Stimulated activated CD8-positive, alpha-beta memory T cell treated with anti-CD3 and anti-CD28 coated beads, Interleukin-7, amount 100 ng/mL, for 48 hours (primary cell): ENCODE data around the gene PLEKHA6.
A peak's percentile ranks its signal among the peaks of the same experiment; 100 is the strongest.

Experiments used
- DNase-seq, 2 donors: peaks; one replicate each; pipeline ENCODE4 v3.0.0-alpha.2; 2020; ENCODE audit warnings: low read depth in 1 of 2; ENCODE audit errors: extremely low read depth in 1 of 2

Gene PLEKHA6

DNA sequence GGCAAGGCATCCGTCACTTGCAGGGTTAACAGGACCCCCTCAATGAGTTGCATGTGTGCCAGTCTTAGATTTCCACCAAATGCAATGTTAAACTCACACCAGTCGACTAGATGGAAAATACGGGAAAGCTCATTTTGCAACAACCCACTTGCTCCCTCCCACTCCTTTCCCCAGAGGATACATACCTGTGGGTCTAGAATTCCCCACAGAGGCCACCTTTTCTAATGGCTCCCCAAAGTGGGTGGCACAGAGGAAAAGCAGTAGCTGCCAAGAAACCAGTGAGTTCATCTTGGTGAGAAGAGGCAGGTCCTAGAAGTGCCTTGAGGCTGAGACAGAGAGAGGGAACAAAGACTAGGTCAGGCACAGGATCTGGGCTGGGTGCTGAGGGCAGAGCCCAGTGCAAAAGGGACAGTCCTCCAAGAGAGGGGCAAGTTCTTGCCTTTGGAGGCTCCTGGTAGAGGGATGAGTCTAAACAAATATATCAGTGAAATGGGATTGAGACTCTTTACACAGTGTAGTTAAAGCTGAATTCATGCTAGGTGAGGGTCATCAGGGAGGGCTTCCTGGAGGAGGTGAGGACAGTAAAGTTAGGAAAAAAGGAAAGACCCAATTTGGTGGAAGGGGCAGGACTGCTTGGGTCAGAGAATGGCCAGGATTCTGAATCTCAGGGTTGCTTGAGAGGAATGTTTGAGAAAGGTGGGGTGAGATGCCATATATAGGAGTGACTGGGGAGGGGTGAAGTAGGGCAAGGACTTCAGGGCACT lies 167.0 kb downstream of the PLEKHA6 start:
- DNase-seq: no peak

DNA sequence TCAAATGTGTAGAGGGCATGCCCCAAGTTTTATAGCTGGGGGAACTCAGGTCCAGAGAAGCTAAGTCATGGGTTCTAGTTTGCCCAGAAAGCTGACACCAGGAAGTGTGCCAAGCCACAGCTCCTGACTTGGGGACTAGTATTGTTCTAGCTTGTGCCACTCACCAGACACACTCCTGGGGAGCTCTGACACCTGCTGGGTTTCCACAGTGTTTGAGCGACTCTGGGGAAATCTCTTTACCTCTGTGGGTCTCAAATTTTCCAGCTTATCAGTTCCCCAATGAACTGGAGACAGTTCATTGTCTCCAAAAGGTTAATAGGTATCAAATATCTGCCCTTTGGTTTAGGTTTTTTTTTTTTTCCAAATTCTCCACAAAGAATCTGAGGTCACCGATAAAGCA lies 167.7 kb downstream of the PLEKHA6 start:
- no peak for DNase-seq

DNA sequence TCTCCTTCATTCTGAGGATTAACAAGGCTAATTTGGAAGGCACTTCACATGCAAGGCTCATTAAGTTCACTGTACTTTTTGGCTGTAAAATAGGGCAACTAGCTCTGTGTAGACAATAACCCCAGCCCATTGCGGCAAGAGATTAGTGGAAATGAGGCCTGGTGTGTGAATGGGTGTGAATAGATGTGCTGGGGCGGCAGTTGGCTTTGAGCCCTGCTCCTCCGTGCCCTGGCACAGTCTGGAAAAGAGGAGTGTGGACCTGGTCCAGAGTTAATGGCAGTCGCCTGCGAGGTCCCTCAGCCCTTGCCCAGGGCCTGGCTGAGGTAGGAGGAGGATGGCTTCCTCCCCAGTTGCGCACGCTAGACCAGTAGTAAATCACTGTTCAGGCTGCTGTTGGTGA lies 168.3 kb downstream of the PLEKHA6 start:
- DNase-seq: no peak

DNA sequence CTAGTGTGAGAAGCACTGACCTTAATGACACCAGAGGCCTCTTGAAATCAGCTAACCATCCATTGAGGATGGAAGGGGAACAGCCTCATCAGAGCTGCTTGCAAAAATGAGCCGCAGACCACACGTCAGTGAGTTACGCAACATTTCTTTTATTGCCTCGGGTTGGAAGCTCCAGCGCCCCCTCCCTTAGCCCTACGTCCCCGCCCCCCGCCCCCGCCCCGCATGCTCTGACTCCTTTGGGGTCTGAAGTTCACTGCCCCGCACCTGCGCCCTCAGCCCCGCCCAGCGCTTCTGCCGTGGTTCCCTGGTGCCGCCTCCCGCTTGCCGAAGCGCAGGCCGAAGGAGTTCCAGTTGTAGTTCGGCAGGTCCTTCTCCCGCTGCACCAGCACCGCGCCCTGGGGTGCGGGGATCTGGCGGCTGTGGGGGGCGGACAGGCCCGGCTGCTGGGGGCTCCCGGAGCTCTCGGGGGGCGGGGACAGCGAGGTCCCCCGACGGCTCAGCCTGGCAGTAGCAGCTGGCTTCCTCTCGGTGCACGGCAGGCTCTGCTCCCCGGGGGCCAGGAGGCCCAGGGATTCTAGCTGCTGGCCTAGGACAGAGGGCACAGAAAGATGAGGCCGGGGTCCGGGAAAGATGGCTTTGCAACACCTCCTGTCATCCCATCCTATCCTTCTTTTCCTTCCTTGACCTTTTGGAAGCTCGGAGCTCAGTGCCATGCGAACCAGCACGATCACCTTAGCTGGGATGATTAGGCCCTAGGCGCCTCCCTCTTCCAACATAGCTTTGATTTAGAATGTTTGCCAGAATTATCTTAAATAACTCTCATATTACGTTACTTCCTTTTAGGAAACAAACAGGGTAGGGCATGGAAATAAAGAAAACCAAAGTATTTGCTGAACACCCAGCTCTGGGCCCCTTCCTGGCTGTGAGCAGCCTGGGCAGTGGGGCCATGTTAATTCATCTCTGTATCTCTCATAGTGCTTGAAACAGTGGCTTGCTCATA lies 169.2 kb downstream of the PLEKHA6 start:
- peak in 1 of 2 donors; percentile 9 for DNase-seq

DNA sequence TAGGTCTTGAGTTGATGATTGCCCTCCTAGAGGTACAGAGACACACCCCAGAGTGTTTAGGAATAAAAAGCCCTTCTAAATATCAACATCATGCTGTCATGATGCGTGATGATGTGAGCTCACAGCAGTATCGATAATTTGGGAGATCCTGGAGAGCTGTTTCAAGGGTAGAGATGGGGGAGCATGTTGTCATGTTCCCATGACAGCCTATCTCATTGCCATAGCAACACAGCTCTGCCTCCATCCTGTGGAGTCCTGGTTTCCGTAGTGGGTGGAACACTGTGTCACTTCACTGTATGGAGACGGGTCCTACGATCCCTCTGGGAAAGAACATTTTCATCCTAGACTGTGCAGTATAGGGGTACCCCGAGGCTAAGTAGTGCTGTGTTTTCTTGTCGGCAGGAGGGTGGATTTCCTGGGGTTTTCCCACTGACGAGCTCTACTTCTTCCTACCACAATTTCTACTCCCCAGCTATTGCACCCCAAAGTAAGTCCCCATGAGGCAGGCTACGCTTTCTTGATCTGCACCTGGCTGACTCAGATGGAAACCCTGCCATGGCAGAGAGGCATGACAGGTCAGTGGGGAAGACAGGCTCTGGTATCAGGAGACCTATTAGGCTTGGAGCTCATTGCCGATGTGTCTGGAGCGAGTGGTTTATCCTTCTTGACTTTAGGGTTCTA lies 170.6 kb downstream of the PLEKHA6 start:
- DNase-seq: no peak

DNA sequence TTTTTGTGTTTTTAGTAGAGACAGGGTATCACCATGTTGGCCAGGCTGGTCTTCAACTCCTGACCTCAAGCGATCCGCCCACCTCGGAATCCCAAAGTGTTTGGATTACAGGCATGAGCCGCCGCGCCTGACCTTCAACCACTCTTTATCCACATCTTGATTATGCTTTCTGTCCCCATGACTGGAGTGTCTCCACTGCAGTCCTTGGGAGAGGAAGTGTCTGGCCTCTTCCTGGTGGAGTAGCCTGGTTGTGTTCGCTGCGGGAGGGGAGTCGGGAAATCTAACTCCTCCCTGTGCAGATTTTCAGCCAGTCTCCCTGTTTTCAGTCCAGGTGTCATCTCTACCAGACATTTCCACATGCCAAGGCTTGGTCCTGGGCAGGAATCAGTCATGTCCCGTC lies 173.1 kb downstream of the PLEKHA6 start:
- no peak for DNase-seq

DNA sequence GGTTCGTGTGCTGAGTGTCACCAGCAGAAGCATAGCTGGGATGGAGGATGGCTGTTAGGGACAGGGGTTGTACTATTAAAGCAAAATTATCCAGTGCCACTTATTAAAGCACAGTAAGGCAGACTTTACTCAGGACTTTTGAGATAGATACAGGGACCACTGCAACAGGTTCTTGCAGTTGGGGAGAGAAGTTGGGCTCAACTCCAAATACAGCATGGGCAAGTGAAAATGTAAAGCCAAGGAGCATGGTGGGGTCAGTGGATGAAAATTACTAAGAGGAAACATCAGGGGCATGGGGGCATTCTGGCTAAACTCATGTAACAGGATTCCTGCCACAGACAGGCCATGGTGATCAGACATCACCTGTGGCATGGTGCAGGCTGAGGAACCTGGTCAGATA lies 178.6 kb downstream of the PLEKHA6 start:
- DNase-seq: no peak

DNA sequence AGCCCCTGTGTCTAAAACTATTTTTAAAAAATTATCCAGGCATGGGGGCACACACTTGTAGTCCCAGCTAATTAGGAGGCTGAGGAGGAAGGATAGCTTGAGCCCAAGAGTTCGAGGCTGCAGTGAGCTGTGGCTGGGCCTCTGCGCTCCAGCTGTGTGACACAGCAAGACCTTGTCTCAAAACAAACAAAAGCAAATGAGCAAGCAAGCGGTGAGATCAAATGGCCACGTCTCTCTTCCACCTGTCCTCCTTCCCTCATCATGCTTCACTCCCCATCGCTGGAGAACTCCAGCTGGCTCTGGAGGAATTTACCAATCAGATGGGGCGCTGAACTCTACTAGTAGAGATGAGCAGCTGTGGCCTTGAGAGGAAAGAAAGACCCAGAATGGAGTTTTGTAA lies 179.6 kb downstream of the PLEKHA6 start:
- no peak for DNase-seq

DNA sequence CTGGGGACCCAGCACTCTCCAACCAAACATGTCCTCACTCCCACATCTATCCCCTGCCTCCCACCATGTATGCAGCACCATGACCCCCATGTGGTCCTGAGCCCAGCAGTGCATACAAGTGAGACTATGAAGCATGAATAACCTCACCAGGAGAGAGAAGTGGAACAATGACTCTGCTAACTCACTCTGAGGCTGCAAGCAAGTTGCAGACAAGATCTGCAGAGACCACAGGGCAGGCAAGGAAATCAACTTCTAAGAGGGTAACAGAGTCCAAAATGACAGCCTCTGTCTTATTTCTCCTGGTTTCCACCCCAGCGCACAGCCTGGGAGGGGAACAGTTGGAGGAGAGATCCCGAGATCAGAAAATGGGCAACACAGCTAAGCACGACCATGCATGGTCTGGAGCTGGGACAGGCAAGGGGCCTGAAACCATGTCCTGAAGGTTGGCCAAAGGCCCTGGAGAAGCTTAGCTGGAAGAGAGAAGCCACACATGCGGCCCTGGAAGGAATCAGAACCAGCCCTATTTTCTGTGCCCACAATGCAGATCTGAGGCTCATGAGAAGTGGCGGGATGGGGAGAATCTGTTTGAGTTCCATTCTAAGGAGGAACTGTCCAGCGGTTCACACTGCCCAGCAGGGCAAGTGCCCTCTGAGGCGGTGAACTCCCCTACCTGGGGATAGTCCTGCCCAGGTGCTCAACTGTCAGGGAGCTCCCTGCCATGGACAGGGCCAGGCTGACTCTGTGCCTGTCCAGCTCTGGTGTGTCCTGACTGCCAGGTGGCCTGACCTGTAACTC lies 181.0 kb downstream of the PLEKHA6 start:
- no peak for DNase-seq

DNA sequence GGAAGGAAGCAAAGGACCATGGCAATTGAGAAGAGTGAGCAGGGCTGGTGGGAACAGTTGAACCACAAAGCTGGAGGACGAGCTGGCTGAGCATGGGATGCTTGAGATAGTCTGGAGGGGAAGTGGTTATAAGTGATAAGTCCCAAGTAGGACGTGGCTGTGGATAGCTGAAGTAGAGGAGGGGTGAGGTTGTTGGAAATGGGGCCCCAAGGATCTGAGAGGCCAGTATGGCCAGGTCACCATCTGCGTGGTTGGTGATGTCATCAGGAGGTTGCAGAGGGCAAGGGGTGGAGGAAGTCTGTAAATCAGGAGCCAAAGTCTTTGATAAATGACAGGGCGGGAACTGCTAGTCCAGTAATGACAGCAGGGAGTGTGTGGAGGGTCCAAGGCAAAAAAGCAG lies 182.6 kb downstream of the PLEKHA6 start:
- DNase-seq: no peak

DNA sequence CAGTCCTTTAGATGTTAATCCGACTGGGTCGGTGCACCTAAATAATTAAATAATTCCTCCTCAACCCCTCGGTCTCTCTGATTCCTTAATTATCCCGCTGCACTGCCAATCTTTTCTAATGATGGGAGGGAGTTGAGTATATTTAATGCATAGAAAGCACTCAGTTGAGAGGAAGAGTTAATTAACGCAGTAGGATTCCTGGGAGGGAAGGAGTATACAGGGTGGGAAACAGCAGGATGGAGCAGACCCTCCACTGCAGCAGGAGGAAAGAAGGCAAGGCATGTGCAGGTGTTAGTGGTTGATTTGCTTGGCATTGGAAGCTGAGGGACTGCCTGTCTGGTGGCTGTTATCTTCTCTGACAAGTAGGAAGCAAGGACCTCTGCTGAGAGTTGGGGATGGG lies 183.7 kb downstream of the PLEKHA6 start:
- DNase-seq: no peak

DNA sequence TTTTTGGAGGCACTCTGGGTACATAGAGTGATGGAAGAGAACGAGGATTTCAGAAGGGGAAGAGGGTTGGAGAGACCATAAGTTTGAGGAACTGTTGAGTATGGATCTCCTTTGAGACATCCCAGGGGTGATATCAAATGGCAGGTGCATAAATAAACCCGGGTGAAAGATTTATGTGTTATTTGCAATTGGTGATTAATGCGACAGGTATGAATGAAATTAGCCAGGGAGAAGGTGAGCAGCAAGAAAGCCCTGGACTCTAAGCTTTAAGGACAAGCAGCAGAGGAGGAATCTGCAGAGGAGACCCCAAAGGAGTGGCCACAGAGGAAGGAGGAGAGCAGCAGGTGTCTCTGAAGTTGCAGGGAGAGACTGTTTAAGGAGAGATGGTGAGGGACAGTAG lies 184.8 kb downstream of the PLEKHA6 start:
- no peak for DNase-seq

DNA sequence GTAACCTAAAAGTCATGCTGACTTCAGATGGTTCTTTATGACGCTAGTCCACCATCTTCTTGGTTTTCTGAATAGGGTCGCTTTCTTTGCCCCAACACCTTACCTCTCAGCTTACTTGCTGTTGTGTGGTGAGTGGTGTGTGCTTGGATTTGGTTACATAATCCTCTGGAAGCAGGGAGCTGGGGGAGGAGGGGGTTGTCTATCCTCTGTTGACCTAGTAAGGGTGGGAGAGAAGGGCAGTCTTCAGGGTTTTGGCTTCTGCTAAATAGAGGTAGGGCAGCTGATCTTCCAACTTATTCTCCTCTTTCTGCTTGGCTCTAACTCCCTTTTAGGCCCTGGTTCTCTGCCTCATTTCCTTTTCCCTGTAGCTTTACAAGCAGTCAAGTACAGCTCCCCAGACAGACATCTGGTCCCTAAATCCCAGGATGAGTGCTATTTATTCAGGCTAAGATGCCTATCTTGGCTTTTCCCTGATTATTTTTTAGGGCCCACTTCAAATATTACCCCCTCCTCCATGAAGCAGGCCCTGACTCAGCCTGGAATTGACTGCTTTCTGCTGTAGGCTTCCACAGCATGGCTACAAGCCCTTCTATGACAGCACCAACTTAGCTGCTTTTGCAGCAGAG lies 187.2 kb downstream of the PLEKHA6 start:
- no peak for DNase-seq

DNA sequence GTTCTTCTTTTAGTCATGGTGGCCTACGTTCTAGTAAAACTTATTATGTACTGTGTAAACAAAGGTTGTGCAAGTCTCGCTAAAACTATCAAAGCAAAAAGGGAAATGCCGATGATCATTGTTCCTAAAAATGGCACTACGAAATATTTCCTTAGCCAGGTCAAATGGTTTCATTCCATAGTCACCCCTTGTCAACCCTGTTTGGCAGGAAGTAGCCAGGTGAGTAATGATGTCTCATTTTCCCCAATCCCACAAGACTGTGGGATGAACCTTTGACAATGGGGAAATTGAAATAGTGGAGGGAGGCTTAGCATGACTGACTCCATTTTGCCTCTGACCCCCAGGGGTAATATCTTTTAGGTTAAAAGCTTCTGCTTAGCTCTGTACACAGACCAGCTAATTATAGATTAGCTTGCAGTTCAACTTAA lies 188.0 kb downstream of the PLEKHA6 start:
- no peak for DNase-seq

DNA sequence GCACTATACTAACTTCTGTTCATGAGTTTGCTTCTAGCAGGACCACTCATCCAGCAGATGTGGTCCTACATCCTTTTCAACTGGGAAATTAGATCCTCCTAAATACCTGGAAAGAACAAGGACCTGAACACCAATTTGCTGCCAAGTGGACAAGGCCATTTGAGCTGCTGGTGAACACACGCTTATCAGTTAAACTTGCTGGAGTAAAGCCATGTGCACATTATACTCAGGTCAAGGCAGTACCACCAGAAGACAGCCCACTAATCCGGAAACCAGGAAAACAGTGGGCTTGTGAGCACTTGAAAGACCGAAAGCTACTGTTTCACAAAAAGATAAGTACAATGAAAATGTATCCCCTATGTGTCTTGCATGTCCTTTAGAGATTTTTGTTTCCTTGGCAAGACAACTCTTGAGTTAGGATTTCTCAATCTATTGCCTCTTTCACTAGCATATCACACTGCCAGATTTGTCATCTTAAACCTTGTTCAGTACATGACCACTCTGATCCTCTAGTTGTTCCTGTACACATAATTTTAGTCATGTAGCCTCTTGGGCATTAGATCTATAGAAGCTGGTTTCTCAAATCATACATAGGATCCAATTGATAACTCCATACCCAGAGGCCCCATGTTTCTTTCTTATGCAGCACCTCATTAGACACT lies 189.1 kb downstream of the PLEKHA6 start:
- DNase-seq: no peak

DNA sequence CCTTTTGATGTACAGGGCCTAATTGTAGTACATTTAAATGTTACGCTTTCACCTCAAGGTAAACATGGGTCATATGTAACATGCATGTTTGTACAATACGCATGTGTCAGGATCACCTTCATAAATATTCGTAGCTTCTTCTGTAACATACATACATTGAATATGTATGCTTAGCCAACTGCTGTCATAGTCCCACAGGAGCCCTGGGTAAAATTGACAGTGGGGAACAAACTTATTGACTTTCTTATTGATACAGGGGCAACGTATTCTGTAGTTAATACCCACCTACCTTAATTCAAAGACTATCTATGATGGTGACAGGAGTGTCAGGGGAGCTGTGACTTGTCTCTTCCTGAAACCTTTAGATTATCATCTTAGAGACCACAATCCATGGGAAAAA lies 189.9 kb downstream of the PLEKHA6 start:
- no peak for DNase-seq
